HG03571 (cell line): Measurements from ENCODE around the gene MRGPRX3.
"Not testable (repeated sequence)": the region's sequence is repeated elsewhere in the genome, so short reads cannot be mapped to it uniquely, and the experiment has no call there.

Experiments used
- ATAC-seq: cut with Tn5 transposase; IDR thresholded peaks from one replicate; pipeline ENCODE4 v1.9.1; 2021; ENCODE audit not compliant: unreplicated experiment

MRGPRX3 gene

DNA sequence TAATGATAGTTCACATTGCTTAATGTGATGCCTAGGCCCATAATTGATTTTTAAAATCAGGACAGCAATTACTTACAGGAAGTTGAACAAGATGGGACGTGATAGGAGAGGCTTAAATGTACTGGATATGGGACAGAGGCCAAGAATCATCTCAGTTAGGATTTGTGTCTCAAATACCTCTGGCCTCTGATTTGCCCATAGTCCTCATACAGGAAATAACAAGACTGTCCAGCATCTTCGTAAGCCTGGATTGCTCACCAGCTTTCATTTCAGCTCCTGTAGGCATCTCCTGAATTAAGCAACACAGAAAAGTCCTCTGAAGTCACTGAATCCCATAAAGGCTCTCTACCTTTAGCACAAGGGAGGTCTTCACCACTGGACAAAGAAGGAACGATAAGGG lies at the start of gene MRGPRX3:
Gene MRGPRX3 (plus strand): TSS at position 231 of the 400 bp plus-strand sequence. CDS start 4,632 bp downstream, outside the sequence.
- ATAC-seq = no peak

DNA sequence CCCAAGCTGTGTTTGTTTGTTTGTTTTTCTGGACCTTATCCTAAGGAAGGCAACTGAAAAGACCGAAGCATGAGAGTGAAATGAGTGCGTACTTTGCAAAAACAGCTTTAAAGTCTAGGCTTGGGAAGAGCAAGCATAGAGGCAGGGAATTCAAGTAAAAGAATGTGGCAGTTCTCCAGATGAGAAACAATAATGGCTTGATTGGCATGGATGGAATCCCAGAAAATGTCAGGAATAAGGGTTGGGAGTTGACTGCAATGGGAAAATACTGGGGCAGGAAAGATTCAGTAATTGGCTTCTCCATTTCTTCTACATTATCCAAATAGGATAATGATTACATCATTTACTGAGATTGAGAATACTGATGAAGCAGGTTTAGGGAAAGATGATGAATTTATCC lies 44.0 kb upstream of the MRGPRX3 start:
- no peak for ATAC-seq

DNA sequence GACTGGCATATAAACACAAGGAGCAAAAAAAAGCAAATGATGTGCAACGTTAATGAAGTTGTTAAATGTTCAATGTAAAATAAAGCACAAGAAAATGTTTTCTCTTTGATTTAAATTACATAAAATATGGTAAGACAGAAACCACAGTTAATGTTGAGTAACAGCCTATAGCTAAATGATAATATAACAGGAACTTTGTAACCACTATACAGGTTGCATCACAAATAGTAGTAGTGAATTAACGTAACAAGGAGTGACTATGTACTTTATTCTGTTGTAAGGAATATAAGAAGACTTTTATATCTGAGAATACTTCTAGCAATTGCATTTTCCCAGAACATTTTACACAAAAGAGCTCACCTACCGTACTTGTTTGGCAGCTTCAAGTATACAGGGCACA lies 43.4 kb upstream of the MRGPRX3 start:
- ATAC-seq = no peak

DNA sequence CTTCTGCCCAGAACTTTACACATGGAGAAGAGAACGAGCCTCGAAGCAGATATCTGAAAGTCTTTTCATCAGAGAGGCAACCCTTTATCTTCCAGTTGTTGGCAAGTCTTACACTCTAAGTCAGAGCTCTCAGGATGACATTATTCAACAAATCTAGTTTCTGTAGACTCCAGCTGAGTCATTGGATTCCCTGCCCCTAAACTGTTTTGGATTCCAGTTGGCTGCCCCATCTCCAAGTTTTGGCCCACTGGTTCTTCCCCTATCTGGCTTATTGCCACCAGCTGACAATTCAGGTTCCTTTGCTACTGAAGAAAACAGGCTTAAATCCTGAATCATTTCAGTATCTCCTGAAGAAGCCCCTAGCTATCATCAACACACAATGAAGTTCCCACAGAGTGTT lies 40.6 kb upstream of the MRGPRX3 start:
- ATAC-seq = no peak

DNA sequence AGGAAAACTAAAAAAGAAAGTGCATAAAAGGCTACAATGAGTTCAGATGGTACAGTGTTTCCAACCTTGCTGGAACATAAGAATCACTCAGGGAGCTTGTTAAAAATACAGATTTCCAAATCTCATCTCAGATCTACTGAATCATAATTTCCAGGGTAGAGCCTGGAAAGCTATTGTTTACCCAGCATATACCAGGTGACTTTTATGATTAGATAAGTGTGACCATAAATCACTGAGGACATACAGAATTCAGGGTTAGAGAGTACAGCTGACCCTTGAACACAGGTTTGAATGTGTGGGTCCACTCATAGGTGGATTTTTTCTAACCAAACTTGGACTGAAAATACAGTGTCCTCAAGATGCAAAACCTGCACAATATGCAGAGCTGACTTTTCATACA lies 38.4 kb upstream of the MRGPRX3 start:
- no peak for ATAC-seq

DNA sequence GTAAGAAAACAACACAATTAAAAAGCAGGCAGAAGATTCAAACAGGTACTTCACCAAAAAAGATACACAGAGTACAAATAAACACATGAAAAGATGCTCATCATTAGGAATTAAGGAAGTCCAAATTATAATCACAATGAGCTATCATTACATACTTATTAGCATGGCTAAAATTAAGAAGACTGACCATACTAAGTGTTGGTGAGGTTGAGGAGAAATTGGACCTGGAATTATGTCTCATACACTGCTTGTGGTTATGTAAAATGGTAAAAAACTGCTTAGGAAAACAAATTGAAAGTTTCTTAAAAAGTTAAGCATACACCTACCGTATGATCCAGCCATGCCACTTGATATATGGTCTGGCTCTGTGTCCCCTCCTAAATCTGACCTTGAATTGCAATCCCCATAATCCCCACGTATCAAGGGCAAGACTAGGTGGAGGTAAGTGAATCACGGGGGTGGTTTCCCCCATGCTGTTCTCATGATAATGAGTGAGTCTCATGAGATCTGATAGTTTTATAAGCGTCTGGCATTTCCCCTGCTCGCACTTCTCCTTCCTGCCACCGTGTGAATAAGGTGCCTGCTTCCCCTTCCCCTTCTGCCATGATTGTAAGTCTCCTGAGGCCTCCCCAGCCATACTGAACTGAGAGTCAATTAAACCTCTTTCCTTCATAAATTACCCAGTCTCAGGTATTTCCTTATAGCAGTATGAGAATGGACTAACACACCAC lies 31.3 kb upstream of the MRGPRX3 start:
- ATAC-seq = no peak

DNA sequence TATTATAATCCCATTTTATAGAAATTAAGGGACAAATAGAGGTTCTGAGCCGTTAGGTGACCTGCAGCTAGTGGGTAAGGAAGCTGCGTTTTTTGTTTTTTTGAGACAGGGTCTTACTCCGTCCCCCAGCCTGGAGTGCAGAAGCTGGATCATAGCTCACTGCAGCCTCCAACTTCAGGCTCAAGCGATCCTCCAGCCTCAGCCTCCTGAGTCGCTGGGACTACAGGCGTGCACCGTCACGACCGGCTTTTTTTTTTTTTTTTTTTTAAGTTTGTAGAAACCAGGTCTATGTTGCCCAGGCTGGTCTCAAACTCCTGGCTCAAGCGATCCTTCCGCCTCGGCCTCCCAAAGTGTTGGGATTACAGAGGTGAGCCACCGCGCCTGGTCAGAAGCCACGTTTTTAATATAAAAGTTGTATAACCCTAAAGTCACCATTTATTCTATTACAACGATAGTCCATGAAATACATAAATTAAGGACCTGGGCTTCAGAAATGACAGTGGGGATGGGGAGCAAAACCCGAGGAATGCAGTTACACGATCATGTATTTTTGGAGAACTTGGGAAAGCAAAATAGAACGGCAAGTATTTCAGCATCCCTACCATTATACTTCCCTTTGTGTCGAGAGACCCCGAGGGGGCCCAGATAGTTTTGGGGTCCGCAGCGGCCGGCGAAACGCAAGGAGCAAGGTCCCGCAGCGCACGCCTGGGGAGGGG lies 27.1 kb upstream of the MRGPRX3 start:
- no peak for ATAC-seq

DNA sequence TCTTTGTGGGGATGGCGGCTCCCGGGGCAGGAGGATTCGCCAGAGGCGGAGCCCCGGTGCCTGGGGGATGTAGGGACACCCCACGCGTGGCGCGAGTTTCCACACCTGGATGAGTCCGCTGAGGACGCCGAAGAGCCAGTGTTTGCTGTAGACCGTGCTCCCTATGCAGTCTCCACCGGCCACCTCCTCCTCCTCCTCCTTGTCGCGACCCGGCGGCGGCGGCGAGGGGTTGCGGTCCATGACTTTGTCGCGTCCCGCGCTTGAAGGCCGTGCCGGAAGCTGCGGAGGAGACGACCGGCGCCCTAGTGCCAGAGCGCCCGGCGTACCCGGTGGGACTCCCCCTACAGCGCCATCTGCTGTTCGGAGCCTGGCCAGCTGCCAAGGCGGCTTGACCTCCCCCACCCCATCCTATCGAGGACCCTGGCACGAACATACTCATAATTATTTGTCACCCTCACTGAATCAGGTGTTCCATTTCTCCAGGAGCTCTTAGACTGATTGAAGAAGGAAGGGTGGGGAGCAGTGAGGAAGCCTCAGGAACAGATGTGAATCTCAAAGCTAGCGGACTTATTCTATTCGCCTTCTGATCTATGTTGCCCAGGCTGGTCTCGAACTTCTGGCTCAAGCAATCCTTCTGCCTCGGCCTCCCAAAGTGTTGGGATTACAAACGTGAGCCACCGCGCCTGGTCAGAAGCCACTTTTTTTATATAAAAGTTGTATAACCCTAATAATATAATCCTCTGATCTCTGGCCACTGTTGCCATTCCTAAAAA lies 26.4 kb upstream of the MRGPRX3 start, which contains the start of gene SAAL1:
Gene SAAL1 (minus strand): TSS at position 281 of the 773 bp plus-strand sequence. CDS start 41 bp downstream, at position 240.
- peak; percentile 96 for ATAC-seq

DNA sequence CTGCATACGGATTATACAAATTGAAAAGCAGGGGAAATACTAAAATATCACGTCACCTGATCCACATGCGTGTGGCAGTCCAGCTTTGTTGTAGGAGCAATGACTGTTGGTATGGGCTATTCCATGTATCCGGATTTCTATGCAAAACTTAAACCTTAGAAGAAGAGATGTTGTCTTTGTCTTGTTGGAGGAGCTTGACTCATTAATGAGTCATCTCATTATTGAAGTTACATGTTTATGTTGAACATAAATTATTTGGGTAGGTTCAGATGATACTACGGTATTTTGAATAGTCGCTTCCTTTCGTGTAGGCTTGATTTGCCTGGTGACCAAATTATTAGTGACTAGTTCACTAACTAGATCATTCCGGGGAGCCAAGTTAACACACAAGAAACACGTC lies 25.7 kb upstream of the MRGPRX3 start:
- ATAC-seq = no peak

DNA sequence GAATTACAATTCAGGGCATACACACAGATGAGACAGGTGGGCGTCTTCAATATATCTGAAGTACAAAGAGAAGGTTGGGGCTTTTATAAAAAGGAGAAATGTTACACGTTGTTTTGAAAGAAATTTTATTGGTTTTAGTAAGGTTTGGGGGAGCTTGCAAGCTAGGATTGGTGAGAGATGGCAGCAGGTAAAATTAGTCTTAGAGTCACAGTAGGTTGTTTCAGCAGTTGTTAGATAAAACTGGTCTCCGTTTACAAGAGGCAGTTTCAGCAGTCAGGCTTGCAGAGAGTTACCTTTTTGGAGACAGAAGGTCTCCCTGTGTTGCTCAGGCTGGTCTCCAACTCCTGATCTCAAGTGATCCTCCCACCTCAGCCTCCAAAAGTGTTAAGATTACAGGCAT lies 24.1 kb upstream of the MRGPRX3 start:
- ATAC-seq = no peak

DNA sequence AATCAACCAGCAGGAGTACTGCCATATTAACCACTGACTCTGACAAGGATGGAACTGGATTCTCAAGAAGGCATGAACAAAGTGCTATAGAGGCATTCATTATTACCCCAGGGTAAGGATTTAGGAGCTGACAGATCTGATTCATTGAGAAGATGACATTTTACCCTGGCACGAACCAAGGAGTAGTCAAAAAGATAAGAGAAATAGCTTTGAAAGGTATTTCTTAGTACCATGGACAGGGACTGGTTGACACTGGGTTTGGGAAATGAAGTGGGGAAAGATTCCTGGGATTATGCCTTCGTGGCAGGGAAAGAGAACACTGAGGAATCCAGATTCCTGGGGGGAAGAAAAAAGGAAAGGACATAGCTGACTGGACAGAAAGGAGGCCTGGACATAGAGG lies 21.4 kb upstream of the MRGPRX3 start:
- no peak for ATAC-seq

DNA sequence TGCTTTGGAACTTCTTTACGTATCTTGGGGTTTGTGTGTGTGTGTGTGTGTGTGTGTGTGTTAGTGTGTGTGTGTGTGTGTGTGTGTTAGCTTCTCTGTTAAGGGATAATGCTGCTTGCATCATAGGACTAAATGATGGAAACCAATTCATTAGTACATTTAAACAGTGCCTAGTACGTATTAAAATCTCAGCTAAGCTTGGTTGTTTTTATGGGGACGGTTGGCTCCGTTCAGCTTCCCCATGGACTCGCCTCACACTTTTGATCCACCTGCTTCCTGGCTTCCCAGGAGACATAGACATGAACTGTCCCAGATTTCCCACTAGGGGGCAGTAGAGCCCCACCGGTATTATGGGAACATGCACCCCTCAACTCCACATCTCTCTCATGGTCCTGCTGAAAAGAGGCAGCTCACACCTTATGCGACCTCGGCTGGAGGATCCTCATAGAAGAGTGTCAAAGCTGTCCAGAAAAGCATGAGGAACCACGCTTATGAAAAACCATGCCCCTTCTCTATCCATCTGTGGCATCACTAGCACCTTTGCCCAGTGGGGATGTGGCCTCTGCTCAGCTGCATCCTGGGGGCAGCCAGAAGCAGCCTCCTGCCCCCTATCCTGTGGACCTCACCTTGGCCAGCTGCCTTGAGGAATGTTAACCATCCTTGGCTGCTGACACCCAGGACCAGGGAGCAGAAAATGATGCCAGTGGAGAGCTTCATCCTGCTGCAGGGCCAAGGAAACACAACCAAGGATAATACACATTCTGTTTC lies 16.8 kb upstream of the MRGPRX3 start:
- ATAC-seq = peak; percentile 72

DNA sequence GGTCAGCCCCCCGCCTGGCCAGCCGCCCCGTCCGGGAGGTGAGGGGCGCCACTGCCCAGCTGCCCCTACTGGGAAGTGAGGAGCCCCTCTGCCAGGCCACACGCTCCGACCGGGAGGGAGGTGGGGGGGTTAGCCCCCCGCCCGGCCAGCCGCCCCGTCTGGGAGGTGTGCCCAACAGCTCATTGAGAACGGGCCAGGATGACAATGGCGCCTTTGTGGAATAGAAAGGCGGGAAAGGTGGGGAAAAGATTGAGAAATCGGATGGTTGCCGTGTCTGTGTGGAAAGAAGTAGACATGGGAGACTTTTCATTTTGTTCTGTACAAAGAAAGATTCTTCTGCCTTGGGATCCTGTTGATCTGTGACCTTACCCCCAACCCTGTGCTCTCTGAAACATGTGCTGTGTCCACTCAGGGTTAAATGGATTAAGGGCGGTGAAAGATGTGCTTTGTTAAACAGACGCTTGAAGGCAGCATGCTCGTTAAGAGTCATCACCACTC lies 11.0 kb upstream of the MRGPRX3 start:
- not testable (repeated sequence) for ATAC-seq

DNA sequence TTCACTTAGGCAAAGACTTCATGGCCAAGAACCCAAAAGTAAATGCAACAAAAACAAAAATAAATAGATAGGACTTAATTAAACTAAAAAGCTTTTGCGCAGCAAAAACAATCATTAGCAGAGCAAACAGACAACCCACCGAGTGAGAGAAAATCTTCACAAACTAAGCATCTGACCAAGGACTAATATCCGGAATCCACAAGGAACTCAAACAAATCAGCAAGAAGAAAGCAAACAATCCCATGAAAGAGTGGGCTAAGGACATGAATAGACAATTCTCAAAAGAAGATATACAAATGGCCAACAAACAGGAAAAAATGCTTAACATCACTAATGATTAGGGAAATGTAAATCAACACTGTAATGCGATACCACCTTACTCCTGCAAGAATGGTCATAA lies 1.3 kb upstream of the MRGPRX3 start:
- ATAC-seq = not testable (repeated sequence)

DNA sequence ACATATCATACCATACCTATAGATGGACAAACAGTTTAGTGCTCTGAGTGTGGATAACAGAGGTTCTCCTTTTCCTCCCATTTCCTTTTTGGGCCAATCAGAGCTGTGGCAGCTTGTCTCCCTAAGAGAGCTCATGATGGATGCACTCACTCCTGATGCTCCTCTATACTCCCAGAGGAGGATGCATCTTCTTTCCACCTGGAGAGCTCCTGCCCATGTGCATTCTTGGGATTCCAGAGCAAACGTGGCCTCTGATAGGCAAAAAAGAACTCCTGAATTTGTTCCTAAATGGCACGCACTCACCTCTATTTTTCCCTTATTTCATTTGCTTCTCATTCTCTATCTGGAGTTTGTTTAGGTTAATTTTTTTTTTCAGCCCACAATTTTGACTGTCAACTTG lies 2.9 kb downstream of the MRGPRX3 start:
- ATAC-seq = no peak

DNA sequence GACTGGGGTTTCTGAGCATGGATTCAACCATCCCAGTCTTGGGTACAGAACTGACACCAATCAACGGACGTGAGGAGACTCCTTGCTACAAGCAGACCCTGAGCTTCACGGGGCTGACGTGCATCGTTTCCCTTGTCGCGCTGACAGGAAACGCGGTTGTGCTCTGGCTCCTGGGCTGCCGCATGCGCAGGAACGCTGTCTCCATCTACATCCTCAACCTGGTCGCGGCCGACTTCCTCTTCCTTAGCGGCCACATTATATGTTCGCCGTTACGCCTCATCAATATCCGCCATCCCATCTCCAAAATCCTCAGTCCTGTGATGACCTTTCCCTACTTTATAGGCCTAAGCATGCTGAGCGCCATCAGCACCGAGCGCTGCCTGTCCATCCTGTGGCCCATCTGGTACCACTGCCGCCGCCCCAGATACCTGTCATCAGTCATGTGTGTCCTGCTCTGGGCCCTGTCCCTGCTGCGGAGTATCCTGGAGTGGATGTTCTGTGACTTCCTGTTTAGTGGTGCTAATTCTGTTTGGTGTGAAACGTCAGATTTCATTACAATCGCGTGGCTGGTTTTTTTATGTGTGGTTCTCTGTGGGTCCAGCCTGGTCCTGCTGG lies 4.9 kb downstream of the MRGPRX3 start:
- no peak for ATAC-seq

DNA sequence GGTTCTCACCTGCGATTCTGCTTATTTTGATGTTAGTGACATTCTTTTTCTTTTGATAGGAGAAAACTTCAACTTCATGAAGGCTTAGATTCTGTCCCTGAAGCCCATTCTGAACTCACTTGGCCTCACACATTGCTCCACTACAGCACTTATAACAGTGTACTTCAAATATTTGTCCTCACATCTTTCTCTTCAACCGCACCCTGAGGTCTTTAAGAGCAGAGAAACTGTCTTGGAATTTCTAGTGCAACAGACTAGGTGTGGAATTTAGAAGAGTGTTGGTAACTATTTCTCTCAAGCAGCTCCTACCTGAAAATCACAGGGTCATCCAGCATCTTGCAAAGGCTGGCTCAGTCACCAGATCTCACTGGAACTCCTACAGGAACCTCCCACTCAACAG lies 7.8 kb downstream of the MRGPRX3 start:
- ATAC-seq = no peak

DNA sequence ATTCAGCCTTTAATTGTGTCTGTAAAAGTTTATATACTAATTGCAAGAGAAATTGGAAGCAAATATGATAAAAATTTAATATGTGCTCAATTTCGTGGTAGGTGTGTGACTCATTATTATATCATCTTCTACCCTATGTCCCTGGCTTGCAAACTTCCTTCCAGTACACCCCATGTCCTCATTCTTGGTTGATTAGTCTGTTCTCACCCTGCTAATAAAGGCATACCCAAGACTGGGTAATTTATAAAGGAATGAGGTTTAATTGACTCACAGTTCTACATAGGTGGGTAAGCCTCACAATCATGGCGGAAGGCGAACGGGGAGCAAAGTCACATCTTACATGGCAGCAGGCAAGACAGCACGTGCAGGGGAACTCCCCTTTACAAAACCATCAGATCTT lies 11.9 kb downstream of the MRGPRX3 start:
- no peak for ATAC-seq

DNA sequence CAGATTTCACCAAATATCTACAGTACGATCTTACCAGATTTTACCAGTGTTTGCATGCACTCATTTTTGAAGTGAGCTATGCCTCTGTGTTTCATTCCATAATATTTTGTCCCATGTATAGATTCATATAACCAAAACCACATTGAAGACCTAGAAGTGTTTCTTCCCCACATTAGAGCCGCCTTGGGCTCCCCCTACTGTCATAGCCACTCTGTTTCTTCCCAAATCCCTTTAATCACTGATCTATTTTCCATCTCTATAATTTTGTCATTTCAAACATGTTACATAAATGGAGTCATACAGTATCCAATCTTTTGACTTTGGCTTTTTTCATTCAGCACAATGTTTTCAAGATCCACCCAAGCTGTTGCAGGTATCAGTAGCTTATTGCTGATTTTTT lies 12.7 kb downstream of the MRGPRX3 start:
- ATAC-seq = no peak

DNA sequence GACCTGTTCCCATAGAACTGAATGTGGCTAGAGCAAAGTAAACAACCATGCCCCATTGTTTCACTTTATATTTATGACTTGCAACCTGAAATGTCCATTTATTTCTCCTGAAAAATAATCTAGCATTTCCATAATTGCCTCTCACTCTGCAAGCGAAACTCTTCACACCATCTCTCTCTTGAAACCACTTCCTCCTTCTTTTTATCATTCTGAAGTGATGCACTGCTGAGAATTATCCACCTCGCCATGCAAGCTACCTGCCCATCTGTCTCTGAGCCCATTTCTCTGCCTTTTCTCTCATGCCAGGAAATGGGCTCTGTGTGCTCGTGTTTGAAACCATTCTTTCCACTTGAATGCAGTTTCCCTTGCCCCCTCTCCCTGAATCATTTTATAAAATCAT lies 13.5 kb downstream of the MRGPRX3 start:
- no peak for ATAC-seq
